ENCODE measurements around the gene NDUFS6.

DNA sequence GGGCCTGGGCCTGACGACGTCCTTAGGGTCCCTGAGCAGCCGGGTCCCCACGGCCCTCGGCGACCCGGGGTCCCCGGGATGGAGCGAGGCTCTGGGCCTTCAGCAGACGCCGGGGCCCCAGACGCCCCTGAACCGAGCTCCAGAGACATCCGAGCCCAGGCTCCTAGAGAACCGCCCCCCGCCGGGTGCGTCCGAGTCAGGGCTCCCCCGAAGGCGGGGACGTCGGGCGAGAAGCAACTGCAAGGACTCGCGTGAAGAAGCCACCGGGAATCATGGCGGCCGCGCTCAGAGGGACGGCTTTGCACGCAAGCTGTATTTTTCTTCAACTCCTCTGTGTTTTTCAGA is 56.0 kb downstream of the NDUFS6 start:
- TF ChIP-seq POLR2A (IDR thresholded peaks at IDR 0.05; ENCODE audit: low read depth, low read length) (no peak), POLR2AphosphoS5 (IDR thresholded peaks at IDR 0.05; ENCODE audit: low read depth, low read length) (no peak)
